ENCODE data around the gene ZMYND15. TPM values are rescaled to one million over a fixed set of nuclear protein-coding genes. Genes with fewer than 3 reads are reported as not detected.

ZMYND15 gene
- total RNA-seq, 4 donors from 2014 or later: 0.31 to 1.2 (median 0.67) TPM; not detected in 1

DNA sequence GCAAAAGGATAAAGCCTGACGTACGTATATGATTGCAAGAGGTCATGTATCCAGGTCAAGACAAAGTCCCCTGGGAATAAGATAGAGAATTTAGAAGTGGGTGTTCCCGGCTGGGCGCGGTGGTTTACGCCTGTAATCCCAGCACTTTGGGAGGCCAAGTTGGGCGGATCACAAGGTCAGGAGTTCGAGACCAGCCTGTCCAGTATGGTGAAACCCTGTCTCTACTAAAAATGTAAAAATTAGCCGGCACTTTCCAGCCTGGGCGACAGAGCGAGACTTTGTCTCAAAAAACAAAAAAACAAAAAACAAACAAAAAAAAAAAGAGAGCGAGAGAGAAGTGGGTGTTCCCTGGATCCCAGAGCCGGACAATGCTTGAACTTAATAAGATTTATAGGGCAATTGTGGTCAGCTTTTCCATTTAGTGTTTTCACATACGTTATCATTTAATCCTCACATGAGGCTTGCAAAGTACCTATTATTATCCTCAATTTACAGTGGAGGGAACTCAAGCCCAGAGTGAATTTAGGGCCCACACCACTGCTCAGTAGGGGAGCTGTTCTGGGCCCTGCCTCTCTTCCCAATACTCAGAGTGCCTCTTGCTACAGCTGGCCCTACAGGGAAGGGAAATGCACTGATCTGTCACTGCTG, 48.6 kb downstream of the ZMYND15 start:
- peak overlapping the region in 2 of 4 donors; percentile 95 to 98 for H3K27ac ChIP-seq
- H3K4me1 ChIP-seq: peaks cover 0 to 54% (median 28%) of the 10 kb centered on the region in 3 donors
- H3K4me3 ChIP-seq: no peak overlapping the region
- ATAC-seq: no peak
- H3K9me3 ChIP-seq: no peaks in the 10 kb centered on the region
- no peaks in the 10 kb centered on the region for H3K36me3 ChIP-seq
- TF ChIP-seq EP300 (IDR thresholded peaks at IDR 0.05) (no peak), POLR2AphosphoS5 (IDR thresholded peaks at IDR 0.05) (no peak), POLR2A (IDR thresholded peaks at IDR 0.05) (no peak)
- TF ChIP-seq, protein P1, sequence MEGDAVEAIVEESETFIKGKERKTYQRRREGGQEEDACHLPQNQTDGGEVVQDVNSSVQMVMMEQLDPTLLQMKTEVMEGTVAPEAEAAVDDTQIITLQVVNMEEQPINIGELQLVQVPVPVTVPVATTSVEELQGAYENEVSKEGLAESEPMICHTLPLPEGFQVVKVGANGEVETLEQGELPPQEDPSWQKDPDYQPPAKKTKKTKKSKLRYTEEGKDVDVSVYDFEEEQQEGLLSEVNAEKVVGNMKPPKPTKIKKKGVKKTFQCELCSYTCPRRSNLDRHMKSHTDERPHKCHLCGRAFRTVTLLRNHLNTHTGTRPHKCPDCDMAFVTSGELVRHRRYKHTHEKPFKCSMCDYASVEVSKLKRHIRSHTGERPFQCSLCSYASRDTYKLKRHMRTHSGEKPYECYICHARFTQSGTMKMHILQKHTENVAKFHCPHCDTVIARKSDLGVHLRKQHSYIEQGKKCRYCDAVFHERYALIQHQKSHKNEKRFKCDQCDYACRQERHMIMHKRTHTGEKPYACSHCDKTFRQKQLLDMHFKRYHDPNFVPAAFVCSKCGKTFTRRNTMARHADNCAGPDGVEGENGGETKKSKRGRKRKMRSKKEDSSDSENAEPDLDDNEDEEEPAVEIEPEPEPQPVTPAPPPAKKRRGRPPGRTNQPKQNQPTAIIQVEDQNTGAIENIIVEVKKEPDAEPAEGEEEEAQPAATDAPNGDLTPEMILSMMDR (IDR thresholded peaks at IDR 0.05): no peak
- WGBS, 2 donors (ENCODE audit: low coverage in 1 of 2): 79 to 81% methylated on average over 12 to 14 of the region's 14 CpGs
- H3K27me3 ChIP-seq: peaks cover 30% of the 10 kb centered on the region

DNA sequence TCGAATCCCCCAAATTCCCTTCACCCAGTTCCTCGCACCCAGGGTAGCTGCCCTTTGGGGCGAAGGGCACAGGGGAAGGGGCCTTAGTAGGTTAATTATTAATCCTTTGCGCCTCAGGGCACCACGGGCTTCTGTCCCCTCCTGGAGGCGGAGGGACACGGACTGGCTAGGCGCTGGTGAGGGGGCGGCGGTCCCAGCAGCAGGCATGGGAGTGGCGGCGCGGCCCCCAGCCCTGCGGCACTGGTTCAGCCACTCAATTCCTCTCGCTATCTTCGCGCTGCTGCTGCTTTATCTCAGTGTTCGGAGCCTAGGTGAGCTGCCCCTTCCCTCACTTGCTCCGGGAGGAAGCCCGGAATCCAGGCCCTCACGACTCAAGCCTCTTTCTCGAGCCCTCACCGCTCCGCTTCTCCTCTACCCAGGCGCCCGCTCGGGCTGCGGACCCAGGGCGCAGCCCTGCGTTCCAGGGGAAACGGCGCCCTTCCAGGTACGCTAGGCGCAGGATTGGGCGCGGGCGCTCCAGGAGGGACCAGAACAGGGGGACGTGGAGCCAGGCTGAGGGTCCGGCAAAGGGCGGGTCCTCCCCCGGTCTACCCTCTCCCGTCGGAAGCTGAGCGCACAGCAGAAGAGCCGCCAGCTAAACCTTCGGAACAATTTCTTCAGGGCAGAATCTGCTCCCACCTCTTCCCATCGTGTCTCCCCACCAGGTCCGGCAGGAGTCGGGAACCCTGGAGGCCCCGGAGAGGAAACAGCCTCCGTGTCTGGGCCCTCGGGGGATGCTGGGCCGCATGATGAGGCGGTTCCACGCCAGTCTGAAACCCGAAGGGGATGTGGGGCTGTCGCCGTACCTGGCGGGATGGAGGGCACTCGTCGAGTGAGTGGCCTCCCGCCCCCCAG, 49.4 kb downstream of the ZMYND15 start, which contains the start of gene GLTPD2:
TSS of gene GLTPD2 (plus strand) at position 158 of the 894 bp plus-strand sequence. CDS start at position 206, 48 bp downstream.
- Histone ChIP-seq H3K27me3 (peaks cover 22% of the 10 kb centered on the region), H3K9me3 (no peaks in the 10 kb centered on the region), H3K27ac (peak within 1 kb of the TSS; percentile 71 to 98 (median 96)), H3K36me3 (no peaks in the 10 kb centered on the region), H3K4me1 (peaks cover 0 to 54% (median 28%) of the 10 kb centered on the region in 3 donors), H3K4me3 (peak within 1 kb of the TSS; percentile 65 to 81)
- TF ChIP-seq, protein P1 (IDR thresholded peaks at IDR 0.05): no peak
- TF ChIP-seq POLR2A (IDR thresholded peaks at IDR 0.05) (no peak), POLR2AphosphoS5 (IDR thresholded peaks at IDR 0.05) (no peak), EP300 (IDR thresholded peaks at IDR 0.05) (no peak)
- ATAC-seq: no peak
- 60% methylated on average over 5 of the region's 62 CpGs; no CpG with 5 or more reads in 1 of the 2 donors for WGBS, 2 donors (ENCODE audit: low coverage in 1 of 2)

DNA sequence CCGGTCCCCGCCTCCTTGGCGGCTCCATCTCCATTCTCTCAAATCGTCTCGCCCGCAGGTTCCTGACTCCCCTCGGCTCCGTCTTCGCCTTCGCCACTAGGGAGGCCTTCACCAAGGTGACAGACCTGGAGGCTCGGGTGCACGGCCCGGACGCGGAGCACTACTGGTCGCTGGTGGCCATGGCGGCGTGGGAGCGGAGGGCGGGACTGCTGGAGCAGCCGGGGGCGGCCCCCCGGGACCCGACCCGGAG, 50.0 kb downstream of the ZMYND15 start:
- Histone ChIP-seq H3K4me1 (peaks cover 0 to 54% (median 28%) of the 10 kb centered on the region in 3 donors), H3K4me3 (peak overlapping the region; percentile 65 to 81), H3K27ac (peak overlapping the region; percentile 71 to 98 (median 96)), H3K27me3 (peaks cover 17% of the 10 kb centered on the region), H3K36me3 (no peaks in the 10 kb centered on the region), H3K9me3 (no peaks in the 10 kb centered on the region)
- TF ChIP-seq POLR2AphosphoS5 (IDR thresholded peaks at IDR 0.05) (no peak), POLR2A (IDR thresholded peaks at IDR 0.05) (no peak), EP300 (IDR thresholded peaks at IDR 0.05) (no peak)
- TF ChIP-seq, protein P1 (IDR thresholded peaks at IDR 0.05): no peak
- WGBS, 2 donors (ENCODE audit: low coverage in 1 of 2): no CpG with 5 or more reads among the region's 25 CpGs
- no peak for ATAC-seq

DNA sequence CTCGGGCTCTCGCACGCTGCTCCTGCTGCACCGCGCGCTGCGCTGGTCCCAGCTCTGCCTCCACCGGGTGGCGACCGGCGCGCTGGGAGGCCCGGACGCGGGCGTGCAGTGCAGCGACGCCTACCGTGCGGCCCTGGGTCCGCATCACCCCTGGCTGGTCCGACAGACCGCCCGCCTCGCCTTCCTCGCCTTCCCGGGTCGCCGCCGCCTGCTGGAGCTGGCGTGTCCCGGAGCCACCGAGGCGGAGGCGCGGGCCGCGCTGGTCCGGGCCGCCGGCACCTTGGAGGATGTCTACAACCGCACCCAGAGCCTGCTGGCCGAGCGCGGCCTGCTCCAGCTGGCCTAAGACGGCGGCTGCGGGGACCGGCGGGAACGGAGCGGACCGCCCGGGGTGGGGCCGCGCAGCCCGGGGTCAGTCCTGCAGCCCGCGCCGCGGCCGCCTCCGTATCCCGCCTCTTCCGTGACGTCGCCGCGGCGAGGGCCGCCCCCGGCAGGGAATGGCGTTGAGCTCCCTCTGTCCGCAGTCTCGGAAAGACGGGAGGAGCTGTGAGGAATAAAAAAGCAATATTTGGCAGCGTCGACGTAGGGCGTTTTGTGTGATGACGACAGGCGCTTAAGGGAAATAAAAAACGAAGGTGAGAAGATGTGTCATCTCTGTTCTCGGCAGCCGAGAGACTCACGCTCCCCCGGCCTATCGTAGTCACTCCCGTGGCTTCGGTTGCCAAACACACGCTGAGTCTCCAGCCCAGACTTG, 50.5 kb downstream of the ZMYND15 start:
- no peaks in the 10 kb centered on the region for H3K9me3 ChIP-seq
- H3K4me1 ChIP-seq: peaks cover 0 to 50% (median 28%) of the 10 kb centered on the region in 3 donors
- peaks cover 12% of the 10 kb centered on the region for H3K27me3 ChIP-seq
- H3K27ac ChIP-seq: peak overlapping the region; percentile 71 to 98 (median 96)
- peak overlapping the region; percentile 65 to 81 for H3K4me3 ChIP-seq
- WGBS, 2 donors (ENCODE audit: low coverage in 1 of 2): no CpG with 5 or more reads among the region's 91 CpGs
- H3K36me3 ChIP-seq: no peaks in the 10 kb centered on the region
- peak; percentile 96 for ATAC-seq
- TF ChIP-seq POLR2A (IDR thresholded peaks at IDR 0.05): peak; percentile 83 to 96
- peak; percentile 85 for TF ChIP-seq POLR2AphosphoS5 (IDR thresholded peaks at IDR 0.05)
- TF ChIP-seq, protein P1 (IDR thresholded peaks at IDR 0.05): peak in 3 of 4 experiments; percentile 88 to 93 (median 92)
- TF ChIP-seq EP300 (IDR thresholded peaks at IDR 0.05): no peak
